Right atrium auricular region (tissue), 2 donors: ENCODE data around the gene FAM181A. TPM values are rescaled to one million over a fixed set of nuclear protein-coding genes. Genes with fewer than 3 reads are reported as not detected.
A peak's percentile ranks its signal among the peaks of the same experiment; 100 is the strongest.

ENCODE experiments used
- DNase-seq: peaks from one replicate; pipeline ENCODE4 v3.0.0-alpha.2; 2019; ENCODE audit warnings: low spot score
- H3K27ac ChIP-seq, 2 donors: fragments of 200-600 bp; sonication (generic); 1 replicate in 1 of 2; 2 replicates in 1 of 2; pipeline ENCODE4 v1.5.1; 2016 to 2019
- H3K27me3 ChIP-seq, 2 donors: fragments of 200-600 bp; sonication (generic); one replicate each; pipeline versions ENCODE4 v1.5.1 to v1.6.0; 2017 to 2019
- H3K36me3 ChIP-seq: fragments of 200-600 bp; sonication (generic); one replicate; pipeline ENCODE4 v1.5.1; 2016
- H3K4me1 ChIP-seq, 2 donors: fragments of 200-600 bp; sonication (generic); one replicate each; pipeline versions ENCODE4 v1.5.1 to v1.6.0; 2017 to 2019
- H3K4me3 ChIP-seq, 2 donors: fragments of 200-600 bp; sonication (generic); 1 replicate in 1 of 2; 2 replicates in 1 of 2; pipeline ENCODE4 v1.5.1; 2017 to 2019; ENCODE audit warnings: mild to moderate bottlenecking in 1 of 2, moderate library complexity in 1 of 2
- H3K9me3 ChIP-seq, 2 donors: fragments of 200-600 bp; sonication (generic); one replicate each; pipeline ENCODE4 v1.5.1; 2019
- CTCF ChIP-seq, 2 donors: fragments of 200-600 bp; sonication (generic); IDR thresholded peaks; one replicate each; pipeline ENCODE4 v1.5.1; 2019; ENCODE audit warnings: antibody characterized with exemption in 2 of 2
- total RNA-seq, 2 donors: library from RNA; depleted of rRNA; stranded (reverse); fragments of >200 nt; gene quantifications; one replicate each; pipeline ENCODE4 v1.1.0, GENCODE V29; 2016

The FAM181A gene
- total RNA-seq, 2 donors from 2014 or later: not detected

- no peak overlapping the region for H3K4me3 ChIP-seq
- no peak overlapping the region for H3K27ac ChIP-seq
- no peaks in the 10 kb centered on the region for H3K9me3 ChIP-seq
- H3K27me3 ChIP-seq: no peaks in the 10 kb centered on the region
- peaks cover 69% of the 10 kb centered on the region for H3K36me3 ChIP-seq
- no peak for DNase-seq
- no peaks in the 10 kb centered on the region for H3K4me1 ChIP-seq
- TF ChIP-seq CTCF (IDR thresholded peaks at IDR 0.05): no peak
Observed at GRCh38 chr14:93932642-93933041, 5.5 kb downstream of the FAM181A start.

- H3K27ac ChIP-seq: no peak overlapping the region
- peaks cover 82% of the 10 kb centered on the region for H3K36me3 ChIP-seq
- no peaks in the 10 kb centered on the region for H3K27me3 ChIP-seq
- no peak overlapping the region for H3K4me3 ChIP-seq
- H3K9me3 ChIP-seq: no peaks in the 10 kb centered on the region
- H3K4me1 ChIP-seq: no peaks in the 10 kb centered on the region
- TF ChIP-seq CTCF (IDR thresholded peaks at IDR 0.05): no peak
- no peak for DNase-seq
Observed at GRCh38 chr14:93935213-93935612, 8.1 kb downstream of the FAM181A start.

GRCh38 chr14:93936245-93936644 lies 9.1 kb downstream of the FAM181A start:
- no peak overlapping the region for H3K27ac ChIP-seq
- H3K4me3 ChIP-seq: no peak overlapping the region
- no peaks in the 10 kb centered on the region for H3K9me3 ChIP-seq
- peak in 1 of 2 donors; percentile 39 for TF ChIP-seq CTCF (IDR thresholded peaks at IDR 0.05)
- no peaks in the 10 kb centered on the region for H3K4me1 ChIP-seq
- peaks cover 81% of the 10 kb centered on the region for H3K36me3 ChIP-seq
- no peak for DNase-seq
- no peaks in the 10 kb centered on the region for H3K27me3 ChIP-seq

GRCh38 chr14:93936926-93937325 lies 9.8 kb downstream of the FAM181A start:
- no peak for TF ChIP-seq CTCF (IDR thresholded peaks at IDR 0.05)
- Histone ChIP-seq H3K36me3 (peaks cover 81% of the 10 kb centered on the region), H3K9me3 (no peaks in the 10 kb centered on the region), H3K27ac (no peak overlapping the region), H3K4me3 (no peak overlapping the region), H3K4me1 (no peaks in the 10 kb centered on the region), H3K27me3 (no peaks in the 10 kb centered on the region)
- no peak for DNase-seq

GRCh38 chr14:93937519-93937918 lies 10.4 kb downstream of the FAM181A start:
- DNase-seq: no peak
- H3K36me3 ChIP-seq: peaks cover 82% of the 10 kb centered on the region
- no peak for TF ChIP-seq CTCF (IDR thresholded peaks at IDR 0.05)
- H3K27me3 ChIP-seq: no peaks in the 10 kb centered on the region
- H3K27ac ChIP-seq: no peak overlapping the region
- no peaks in the 10 kb centered on the region for H3K4me1 ChIP-seq
- H3K4me3 ChIP-seq: no peak overlapping the region
- H3K9me3 ChIP-seq: no peaks in the 10 kb centered on the region

GRCh38 chr14:93938751-93939303 lies 11.7 kb downstream of the FAM181A start:
- H3K9me3 ChIP-seq: no peaks in the 10 kb centered on the region
- peaks cover 81% of the 10 kb centered on the region for H3K36me3 ChIP-seq
- no peak overlapping the region for H3K4me3 ChIP-seq
- H3K27me3 ChIP-seq: no peaks in the 10 kb centered on the region
- TF ChIP-seq CTCF (IDR thresholded peaks at IDR 0.05): no peak
- H3K4me1 ChIP-seq: no peaks in the 10 kb centered on the region
- H3K27ac ChIP-seq: no peak overlapping the region
- no peak for DNase-seq
